Measurements from ENCODE around the gene C1QTNF9.
"Not testable (repeated sequence)": the region's sequence is repeated elsewhere in the genome, so short reads cannot be mapped to it uniquely, and the experiment has no call there.

Gene C1QTNF9

GRCh38 chr13:24340608-24340955, 31.2 kb downstream of the C1QTNF9 start:
- H3K4me3 ChIP-seq (ENCODE audit: low read depth, low read length), result no peak overlapping the region
- no peak for DNase-seq (ENCODE audit: low read depth)
- TF ChIP-seq CTCF (conservative IDR thresholded peaks at IDR 0.05; ENCODE audit: low read depth, low read length), result no peak

- no peak for DNase-seq (ENCODE audit: low read depth)
- no peak for TF ChIP-seq CTCF (conservative IDR thresholded peaks at IDR 0.05; ENCODE audit: low read depth, low read length)
- H3K4me3 ChIP-seq (ENCODE audit: low read depth, low read length), result no peak overlapping the region
Observed at GRCh38 chr13:24341439-24341838, 32.1 kb downstream of the C1QTNF9 start.

- no peak for TF ChIP-seq CTCF (conservative IDR thresholded peaks at IDR 0.05; ENCODE audit: low read depth, low read length)
- H3K4me3 ChIP-seq (ENCODE audit: low read depth, low read length), result no peak overlapping the region
- no peak for DNase-seq (ENCODE audit: low read depth)
Observed at GRCh38 chr13:24348385-24348784, 39.0 kb downstream of the C1QTNF9 start.

- TF ChIP-seq CTCF (conservative IDR thresholded peaks at IDR 0.05; ENCODE audit: low read depth, low read length), result no peak
- H3K4me3 ChIP-seq (ENCODE audit: low read depth, low read length), result no peak overlapping the region
- DNase-seq (ENCODE audit: low read depth), result no peak
Observed at GRCh38 chr13:24348797-24349515, 39.6 kb downstream of the C1QTNF9 start.

- DNase-seq (ENCODE audit: low read depth), result not testable (repeated sequence)
Observed at GRCh38 chr13:24349778-24350664, 40.6 kb downstream of the C1QTNF9 start.

GRCh38 chr13:24351423-24351822, 42.0 kb downstream of the C1QTNF9 start:
- no peak for DNase-seq (ENCODE audit: low read depth)
- H3K4me3 ChIP-seq (ENCODE audit: low read depth, low read length), result no peak overlapping the region
- no peak for TF ChIP-seq CTCF (conservative IDR thresholded peaks at IDR 0.05; ENCODE audit: low read depth, low read length)

More at GRCh38 chr13:24349778-24350664, 40.6 kb downstream of the C1QTNF9 start:
- not testable (repeated sequence) for H3K4me3 ChIP-seq (ENCODE audit: low read depth, low read length)

- TF ChIP-seq CTCF (conservative IDR thresholded peaks at IDR 0.05; ENCODE audit: low read depth, low read length), result no peak
- no peak overlapping the region for H3K4me3 ChIP-seq (ENCODE audit: low read depth, low read length)
- DNase-seq (ENCODE audit: low read depth), result no peak
Observed at GRCh38 chr13:24353736-24354135, 44.4 kb downstream of the C1QTNF9 start.

Data from choroid plexus epithelial cell (primary cell).